ENCODE data around the gene DAB2.

DNA sequence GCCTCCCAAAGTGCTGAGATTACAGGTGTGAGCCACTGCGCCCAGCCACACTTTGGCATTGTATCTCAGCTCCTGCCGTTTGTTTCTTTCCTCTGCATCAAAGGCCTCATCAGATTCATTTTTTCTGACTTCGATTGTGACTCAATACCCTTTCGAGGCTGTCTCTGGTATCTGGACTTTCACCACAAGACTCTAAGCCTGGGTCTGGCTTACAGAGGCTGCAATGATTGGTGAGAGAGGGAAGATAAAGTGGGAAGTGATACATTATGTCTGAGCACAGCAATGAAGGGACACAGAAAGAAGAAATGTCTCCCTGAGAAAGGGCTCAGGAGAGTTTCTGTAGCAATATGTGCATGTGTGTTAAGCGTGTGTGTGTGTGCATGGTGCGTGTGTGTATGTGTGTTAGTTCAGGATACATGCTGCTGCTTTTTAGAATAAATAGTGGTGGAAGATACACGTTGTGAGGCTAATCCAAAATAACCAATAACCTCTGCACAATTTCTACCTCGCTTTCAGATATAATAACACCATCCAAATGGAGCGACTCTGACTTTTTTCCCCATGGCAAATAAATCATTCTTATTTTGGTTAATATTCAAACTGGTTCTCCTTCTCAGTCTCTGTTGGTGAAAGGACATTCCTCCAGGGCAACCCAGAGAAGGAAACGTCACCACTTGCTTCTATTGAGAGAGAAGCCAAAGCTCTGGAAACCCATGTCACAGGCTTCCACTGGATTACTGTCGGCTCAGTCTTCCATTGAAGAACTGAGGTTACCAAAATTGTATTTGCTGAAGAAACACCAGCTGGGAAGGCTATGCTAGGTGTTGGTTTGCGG lies 8.1 kb upstream of the DAB2 start:
- TF ChIP-seq, protein P1, sequence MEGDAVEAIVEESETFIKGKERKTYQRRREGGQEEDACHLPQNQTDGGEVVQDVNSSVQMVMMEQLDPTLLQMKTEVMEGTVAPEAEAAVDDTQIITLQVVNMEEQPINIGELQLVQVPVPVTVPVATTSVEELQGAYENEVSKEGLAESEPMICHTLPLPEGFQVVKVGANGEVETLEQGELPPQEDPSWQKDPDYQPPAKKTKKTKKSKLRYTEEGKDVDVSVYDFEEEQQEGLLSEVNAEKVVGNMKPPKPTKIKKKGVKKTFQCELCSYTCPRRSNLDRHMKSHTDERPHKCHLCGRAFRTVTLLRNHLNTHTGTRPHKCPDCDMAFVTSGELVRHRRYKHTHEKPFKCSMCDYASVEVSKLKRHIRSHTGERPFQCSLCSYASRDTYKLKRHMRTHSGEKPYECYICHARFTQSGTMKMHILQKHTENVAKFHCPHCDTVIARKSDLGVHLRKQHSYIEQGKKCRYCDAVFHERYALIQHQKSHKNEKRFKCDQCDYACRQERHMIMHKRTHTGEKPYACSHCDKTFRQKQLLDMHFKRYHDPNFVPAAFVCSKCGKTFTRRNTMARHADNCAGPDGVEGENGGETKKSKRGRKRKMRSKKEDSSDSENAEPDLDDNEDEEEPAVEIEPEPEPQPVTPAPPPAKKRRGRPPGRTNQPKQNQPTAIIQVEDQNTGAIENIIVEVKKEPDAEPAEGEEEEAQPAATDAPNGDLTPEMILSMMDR (IDR thresholded peaks at IDR 0.05): no peak
- no peak for TF ChIP-seq POLR2A (IDR thresholded peaks at IDR 0.05)

All from thyroid gland (tissue), 4 donors.